SU-DHL-6 (cell line): ENCODE measurements around the gene MST1R.

ENCODE experiments used
- CTCF ChIP-seq: fragments of 200-600 bp; sonication (generic); IDR thresholded peaks from one replicate; pipeline ENCODE4 v1.5.1; 2017; ENCODE audit warnings: antibody characterized with exemption, mild to moderate bottlenecking, low read length, moderate library complexity; ENCODE audit not compliant: insufficient read depth, poor library complexity, severe bottlenecking
- EZH2phosphoT487 ChIP-seq: fragments of 200-600 bp; sonication (generic), shearing (Covaris generic); conservative IDR thresholded peaks from 2 replicates; pipeline ENCODE4 v1.6.1; 2018; ENCODE audit warnings: mild to moderate bottlenecking, antibody characterized with exemption, low read length, moderate library complexity, mixed read lengths

DNA sequence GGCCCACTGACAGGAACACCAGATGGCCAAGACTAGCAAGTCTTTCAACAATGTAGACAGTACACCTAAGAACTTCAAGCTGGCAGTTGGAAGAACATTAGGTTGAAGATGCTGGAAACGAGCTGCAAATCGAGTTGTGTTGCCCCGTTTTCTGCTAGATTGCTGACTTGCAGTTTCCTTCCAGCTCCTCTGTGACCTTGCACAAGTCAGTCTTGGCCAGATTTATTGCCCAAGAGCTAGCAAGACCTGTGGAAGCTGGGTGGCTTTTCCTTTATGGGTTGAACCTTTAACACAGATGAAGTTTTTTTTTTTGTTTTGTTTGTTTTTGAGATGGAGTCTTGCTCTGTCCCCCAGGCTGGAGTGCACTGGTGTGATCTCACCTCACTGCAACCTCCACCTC is 33.4 kb upstream of the MST1R start:
- TF ChIP-seq CTCF (no peak), EZH2phosphoT487 (no peak)
